VCaP (cell line): ENCODE measurements around the gene NEU2.

Experiments
- H3K27ac ChIP-seq: fragments of 450-650 bp; 2 replicates; pipeline ENCODE4 v1.5.1; 2017
- CTCF ChIP-seq: fragments of 450-650 bp; conservative IDR thresholded peaks from 2 replicates; pipeline ENCODE4 v1.5.1; 2017; ENCODE audit warnings: mild to moderate bottlenecking, moderate library complexity

The NEU2 gene

GRCh38 chr2:233039212-233039845, 6.9 kb downstream of the NEU2 start:
- H3K27ac ChIP-seq: no peak overlapping the region
- no peak for TF ChIP-seq CTCF

- no peak overlapping the region for H3K27ac ChIP-seq
- TF ChIP-seq CTCF: no peak
Observed at GRCh38 chr2:233039846-233040530, 7.5 kb downstream of the NEU2 start.

- TF ChIP-seq CTCF: no peak
- no peak overlapping the region for H3K27ac ChIP-seq
Observed at GRCh38 chr2:233040571-233040970, 8.1 kb downstream of the NEU2 start.

GRCh38 chr2:233041722-233042323, 9.4 kb downstream of the NEU2 start:
- TF ChIP-seq CTCF: no peak
- no peak overlapping the region for H3K27ac ChIP-seq

GRCh38 chr2:233042549-233042948, 10.1 kb downstream of the NEU2 start:
- H3K27ac ChIP-seq: no peak overlapping the region
- TF ChIP-seq CTCF: no peak

- TF ChIP-seq CTCF: no peak
- H3K27ac ChIP-seq: no peak overlapping the region
Observed at GRCh38 chr2:233044974-233045605, 12.6 kb downstream of the NEU2 start.

GRCh38 chr2:233047206-233047605, 14.7 kb downstream of the NEU2 start:
- H3K27ac ChIP-seq: no peak overlapping the region
- no peak for TF ChIP-seq CTCF
